Measurements from ENCODE around the gene DMD.
"Not testable (repeated sequence)": the region's sequence is repeated elsewhere in the genome, so short reads cannot be mapped to it uniquely, and the experiment has no call there.

DMD gene

DNA sequence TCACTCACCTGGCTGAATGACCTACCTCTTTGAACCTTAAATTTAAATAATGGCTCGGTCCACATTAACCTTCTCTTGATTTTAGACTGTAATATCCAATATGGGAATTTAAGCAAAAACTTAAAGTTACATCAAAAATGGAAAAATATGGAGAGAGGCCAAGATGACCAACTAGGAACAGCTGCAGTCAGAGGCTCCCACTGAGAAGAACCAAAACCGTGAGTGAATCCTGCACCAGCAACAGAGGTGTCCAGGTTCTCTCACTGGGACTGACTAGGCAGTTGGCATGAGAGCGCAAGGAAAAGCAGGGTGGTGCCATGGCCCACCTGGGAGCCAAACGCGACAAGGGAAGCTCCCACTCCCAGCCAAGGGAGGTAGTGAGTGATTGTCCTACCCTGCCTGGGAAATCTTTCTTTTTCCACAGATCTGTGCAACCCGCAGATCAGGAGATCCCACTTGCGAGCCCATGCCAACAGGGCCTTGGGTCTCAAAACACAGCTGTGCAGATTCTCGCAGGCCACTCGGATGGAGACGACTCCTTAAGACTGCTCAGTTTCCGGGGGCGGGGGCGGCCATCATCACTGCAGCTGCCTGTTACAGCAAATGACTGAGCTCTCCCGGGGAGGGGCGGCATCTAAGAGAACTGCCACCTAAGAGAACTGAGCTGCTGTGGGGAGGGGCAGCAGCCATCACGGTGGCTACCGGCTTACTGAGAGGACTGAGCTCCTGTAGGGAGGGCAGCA is 343.4 kb downstream of the DMD start:
- no peak for DNase-seq (ENCODE audit: low read depth in 2 of 2, low spot score in 1 of 2)

DNA sequence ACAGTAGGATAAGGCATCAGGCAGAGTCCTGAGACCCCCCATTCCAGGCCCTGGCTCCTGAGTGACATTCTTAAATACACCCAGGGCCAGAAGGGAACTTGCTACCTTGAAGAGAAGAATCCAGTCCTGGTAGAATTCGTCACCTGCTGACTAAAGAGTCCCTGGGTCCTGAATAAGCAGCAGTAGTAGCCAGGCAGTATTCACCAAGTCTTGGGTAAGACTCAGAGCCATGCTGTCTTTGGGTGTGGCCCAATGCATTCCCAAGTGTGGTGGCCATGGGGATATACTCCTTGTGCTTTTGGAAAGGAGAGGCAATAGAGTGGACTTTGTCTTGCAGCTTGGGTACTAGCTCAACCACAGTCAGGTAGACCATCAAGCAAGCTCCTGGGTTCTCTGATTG is 359.1 kb downstream of the DMD start:
- no peak for DNase-seq (ENCODE audit: low read depth in 2 of 2, low spot score in 1 of 2)

DNA sequence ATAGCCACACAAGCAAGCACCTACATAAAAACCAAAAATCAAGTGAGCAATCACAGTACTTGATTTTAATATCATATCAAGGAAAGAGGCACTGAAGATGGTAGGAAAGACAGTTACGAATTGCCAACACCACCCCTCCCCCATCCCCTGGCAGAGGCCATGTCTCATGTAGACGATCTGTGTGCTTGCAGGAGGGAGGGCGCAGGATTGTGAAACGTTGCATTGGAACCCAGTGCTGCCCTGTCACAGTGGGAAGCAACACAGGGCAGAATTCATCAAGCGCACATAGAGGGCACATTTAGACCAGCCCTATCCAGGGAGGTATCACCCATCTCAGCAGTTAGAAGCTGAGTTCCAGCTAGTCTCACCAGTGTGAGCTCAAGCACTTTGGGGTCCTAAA is 359.8 kb downstream of the DMD start:
- no peak for DNase-seq (ENCODE audit: low read depth in 2 of 2, low spot score in 1 of 2)

DNA sequence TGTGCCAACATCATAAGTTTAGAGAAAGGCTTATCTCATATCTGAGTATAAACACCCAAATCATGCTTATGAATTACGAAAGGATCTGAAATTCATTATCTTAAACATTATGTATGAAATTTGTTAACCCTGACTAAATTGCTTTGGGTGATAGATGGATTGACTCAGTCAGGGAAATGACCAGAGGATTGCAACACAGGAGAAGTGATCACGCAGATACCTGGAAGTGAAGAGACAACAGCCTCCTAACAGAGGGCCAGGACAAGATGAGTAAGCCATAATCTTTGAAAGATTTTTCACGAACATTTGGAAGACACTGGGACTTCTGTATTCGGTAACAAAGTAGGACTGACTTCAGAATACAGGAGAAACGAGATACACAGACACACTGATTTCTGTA is 363.4 kb downstream of the DMD start:
- no peak for DNase-seq (ENCODE audit: low read depth in 2 of 2, low spot score in 1 of 2)

DNA sequence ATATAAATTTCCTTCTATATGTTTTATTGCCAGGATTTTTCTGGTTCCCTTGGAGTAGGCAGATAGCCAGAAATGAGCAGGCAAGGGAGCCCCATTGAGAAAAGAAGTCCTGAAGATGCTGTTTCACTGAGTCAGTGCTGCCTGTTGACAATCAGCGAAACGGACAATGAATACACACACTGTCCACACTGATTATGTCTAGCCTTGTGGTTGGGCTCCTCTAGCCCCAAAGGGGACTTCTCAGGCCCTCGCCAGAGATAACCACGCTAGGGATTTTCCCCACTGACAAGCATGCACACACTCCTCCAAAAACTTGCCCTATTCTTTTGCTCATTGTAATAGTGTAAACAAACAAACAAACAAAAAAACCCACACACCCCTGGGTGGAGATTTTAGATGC is 369.3 kb downstream of the DMD start:
- DNase-seq (ENCODE audit: low read depth in 2 of 2, low spot score in 1 of 2): no peak

DNA sequence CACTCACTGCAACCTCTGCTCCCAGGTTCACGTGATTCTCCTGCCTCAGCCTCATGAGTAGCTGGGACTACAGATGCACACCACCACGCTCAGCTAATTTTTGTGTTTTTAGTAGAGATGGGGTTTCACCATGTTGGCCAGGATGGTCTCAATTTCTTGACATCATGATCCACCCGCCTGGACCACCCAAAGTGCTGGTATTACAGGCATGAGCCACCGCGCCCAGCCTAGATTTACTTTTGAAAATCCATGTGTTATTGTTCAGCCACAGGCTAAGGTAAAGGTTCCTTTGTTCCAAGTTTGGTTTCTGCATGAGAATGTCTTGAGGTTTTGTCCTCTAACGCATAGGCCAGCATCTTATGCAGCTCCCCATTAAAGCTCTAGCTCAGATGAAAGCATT is 371.6 kb downstream of the DMD start:
- no peak for DNase-seq (ENCODE audit: low read depth in 2 of 2, low spot score in 1 of 2)

DNA sequence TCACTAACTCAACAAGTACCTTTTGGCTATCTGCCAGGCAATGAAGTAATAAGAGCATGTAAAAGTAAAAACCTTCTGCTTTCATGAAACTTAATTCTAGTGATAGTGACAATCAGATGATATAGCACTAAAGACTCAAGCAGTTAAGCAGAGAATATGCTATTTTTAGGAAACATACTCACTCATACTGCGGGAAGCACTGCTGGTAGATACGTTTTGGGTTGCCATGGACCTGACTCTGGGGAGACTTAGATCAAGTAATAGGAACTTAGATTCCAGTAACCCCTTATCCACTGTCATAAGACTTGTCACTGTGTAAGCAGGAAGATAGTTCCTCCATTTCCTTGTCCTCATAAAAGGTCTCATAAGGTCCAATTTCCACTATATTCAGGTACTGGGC is 386.3 kb downstream of the DMD start:
- DNase-seq (ENCODE audit: low read depth in 2 of 2, low spot score in 1 of 2): no peak

DNA sequence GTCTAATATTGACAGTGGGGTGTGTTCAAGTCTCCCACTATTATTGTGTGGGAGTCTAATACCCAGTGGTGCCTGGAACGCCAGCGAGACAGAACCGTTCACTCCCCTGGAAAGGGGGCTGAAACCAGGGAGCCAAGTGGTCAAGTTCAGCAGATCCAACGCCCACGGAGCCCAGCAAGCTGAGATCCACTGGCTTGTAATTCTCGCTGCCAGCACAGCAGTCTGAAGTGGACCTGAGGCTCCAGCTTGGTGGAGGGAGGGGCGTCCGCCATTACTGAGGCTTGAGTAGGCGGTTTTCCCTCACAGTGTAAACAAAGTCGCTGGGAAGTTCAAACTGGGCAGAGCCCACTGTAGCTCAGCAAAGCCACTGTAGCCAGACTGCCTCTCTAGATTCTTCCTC is 407.3 kb downstream of the DMD start:
- DNase-seq (ENCODE audit: low read depth in 2 of 2, low spot score in 1 of 2): no peak

DNA sequence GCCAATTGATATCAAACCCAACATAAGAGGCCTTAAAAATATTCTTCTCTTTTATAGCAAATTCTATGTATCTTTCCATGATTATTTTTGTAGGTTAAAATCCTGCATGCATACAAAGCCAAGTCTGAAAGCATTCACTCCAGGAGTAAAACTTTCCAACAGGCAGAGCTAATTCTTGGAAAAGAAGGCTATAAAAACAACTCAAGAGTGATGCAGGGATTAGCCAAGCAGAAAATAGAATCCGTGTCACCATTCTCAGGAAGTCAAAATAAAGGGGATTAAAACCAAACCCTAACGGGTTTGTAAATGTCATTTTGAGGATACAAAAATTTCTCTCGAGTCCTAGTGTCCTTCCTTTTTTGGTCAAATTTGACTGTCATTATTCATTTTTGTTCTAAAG is 412.4 kb downstream of the DMD start:
- DNase-seq (ENCODE audit: low read depth in 2 of 2, low spot score in 1 of 2): no peak

DNA sequence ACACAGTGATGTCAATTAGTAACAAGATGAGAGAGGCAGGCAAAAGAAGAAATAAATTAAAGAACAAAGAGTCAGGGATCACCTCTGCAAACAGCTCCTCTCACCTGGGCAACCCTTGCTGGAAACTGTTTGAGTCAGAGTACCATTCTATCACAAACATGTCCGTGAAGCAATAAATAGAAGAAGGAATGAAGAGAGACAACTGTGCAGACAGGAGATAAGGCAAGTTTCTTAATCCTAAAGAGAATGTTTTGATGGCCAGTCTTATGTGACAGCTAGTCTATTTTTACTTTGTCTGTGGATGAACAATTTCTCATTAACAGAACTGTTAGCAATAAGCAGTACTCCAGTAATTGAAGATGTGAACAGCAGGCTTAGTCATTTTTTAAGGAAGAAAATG is 422.4 kb downstream of the DMD start:
- no peak for DNase-seq (ENCODE audit: low read depth in 2 of 2, low spot score in 1 of 2)

DNA sequence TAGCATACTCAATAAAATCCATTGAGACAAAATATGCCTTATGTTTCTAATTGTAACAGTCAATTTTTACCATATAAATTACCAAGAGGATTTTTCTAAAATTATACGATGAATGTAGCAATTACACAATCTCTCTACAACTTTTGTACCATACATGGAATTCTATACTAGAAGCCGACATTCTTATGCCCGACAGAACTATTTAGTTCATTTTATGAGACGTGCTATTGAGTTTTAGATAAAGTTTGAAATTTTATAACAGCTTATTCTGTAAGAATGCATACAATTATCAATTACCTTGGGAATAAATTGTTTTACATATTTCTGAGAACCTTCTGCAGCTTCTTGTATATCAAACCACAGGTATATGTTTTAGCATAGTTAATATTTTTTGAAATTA is 431.2 kb downstream of the DMD start:
- DNase-seq (ENCODE audit: low read depth in 2 of 2, low spot score in 1 of 2): no peak

DNA sequence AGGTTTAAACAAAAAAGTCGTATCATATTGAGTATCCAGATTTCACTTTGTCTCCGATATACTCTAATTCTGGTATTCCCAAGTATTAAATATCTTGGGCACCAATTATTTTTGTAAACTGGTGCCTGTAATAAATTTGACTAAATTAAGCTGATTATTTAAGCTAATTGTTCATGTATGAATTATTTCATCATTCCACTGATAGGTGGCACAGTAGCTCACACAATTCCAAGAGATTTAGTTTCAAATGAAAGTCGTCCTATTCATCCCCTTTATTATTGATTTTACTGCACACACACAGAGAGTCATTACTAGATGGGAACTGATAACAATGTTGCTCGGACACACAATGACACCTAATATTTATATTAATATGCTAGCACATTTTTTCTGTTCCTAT is 432.4 kb downstream of the DMD start:
- DNase-seq (ENCODE audit: low read depth in 2 of 2, low spot score in 1 of 2): no peak

DNA sequence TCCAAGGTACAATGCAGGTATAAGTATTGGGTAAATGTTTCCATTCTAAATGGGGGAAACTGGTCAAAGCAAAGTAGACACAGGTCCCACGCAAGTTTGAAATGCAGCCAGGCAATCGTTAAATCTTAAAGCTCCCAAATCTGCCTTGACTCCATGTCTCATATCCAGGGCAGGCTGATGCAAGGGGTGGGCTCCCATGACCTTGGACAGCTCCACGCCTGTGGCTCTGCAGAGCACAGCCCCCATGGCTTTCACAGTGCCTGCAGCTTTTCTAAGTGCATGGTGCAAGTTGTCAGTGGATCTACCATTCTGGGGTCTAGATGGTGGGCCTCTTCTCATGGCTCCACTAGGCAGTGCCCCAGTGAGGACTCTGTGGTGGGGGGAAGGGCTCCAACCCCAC is 436.4 kb downstream of the DMD start:
- no peak for DNase-seq (ENCODE audit: low read depth in 2 of 2, low spot score in 1 of 2)

DNA sequence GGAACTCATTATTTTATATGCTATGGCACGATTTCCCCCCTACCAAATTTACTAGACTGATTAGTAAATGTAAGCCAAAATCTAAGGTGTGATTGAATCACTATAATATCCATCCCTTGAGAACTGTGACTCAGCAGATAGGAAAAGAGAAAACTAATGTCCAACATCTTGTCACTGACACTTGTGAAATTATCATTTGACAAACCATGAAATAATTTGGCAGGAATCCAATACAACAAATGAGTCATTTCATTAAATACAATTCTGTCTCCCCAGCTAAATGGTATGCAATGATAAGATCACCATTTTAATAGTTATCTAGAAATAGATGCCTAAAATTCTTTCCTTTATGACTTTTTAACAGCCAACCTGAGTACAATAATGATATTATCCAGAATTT is 462.3 kb downstream of the DMD start:
- no peak for DNase-seq (ENCODE audit: low read depth in 2 of 2, low spot score in 1 of 2)

DNA sequence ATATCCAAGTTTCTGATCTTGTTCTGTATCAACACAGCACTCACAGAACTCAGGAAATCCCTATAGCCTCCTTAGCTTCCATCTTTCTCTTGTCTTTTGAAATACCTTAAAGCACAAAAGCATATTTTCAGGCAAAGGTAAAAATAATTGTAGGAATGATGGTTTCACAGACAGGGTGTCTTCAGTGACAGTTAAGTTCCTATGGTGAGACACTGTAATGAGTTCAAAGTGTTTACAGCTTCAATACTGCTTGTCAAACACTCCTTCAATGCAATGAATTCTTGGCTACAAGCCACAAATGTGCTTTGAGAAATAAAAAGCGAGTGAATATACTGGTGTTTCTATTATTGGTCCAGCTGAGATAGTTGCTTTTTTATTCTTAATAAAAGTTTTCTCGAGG is 466.0 kb downstream of the DMD start:
- DNase-seq (ENCODE audit: low read depth in 2 of 2, low spot score in 1 of 2): no peak

DNA sequence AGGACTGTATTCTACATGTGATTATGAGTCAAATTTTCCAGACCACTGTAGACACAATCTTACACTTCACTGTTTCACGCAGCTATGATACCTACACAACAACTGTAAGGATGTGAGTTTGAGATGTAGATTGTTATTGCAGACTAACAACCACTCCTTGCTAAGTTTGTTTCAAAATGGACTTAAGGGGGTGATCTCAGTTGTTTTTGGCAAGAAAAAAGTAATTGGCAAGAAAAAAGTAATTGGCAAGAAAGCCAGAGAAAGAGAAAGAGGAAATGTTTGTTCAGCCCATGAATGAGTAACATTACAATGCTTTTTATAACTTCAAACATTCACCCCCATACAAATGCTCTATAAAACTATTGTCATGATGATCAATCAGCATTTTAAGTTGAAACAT is 466.4 kb downstream of the DMD start:
- DNase-seq (ENCODE audit: low read depth in 2 of 2, low spot score in 1 of 2): no peak

DNA sequence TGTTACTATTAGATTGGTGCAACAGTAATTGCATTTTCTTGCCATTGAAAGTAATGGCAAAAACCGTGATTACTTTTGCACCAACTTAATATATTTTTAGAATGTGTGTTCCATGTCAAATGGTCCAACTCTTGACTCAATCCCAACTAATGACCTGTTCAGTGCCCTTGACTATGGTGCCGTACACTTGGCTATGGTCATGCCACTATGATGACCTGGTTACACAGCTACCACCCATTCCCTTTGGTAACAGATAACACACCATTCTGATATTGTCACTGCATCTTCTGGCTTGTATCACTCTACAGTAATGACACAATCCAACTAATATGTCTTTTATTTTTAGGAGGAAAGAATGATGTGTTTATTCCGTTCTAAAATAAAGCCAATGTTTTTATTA is 469.4 kb downstream of the DMD start:
- DNase-seq (ENCODE audit: low read depth in 2 of 2, low spot score in 1 of 2): no peak

DNA sequence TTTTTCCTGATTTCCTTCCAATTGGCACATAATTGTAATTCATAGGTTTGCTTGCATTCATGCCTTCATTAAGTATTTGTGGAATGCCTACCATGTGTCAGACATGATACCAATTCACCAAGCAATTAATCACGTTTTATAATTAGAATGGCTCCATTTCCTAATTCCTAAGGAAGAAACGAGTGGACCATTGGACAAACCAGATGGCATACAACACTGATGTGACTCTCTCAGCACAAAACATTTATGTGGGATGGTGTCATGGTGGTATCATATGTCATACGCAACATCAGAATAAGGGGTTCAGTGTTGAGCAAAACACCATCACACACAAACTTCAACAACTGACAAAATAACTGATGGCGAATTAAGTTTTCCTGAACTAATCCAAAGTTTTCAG is 502.8 kb downstream of the DMD start:
- no peak for DNase-seq (ENCODE audit: low read depth in 2 of 2, low spot score in 1 of 2)

DNA sequence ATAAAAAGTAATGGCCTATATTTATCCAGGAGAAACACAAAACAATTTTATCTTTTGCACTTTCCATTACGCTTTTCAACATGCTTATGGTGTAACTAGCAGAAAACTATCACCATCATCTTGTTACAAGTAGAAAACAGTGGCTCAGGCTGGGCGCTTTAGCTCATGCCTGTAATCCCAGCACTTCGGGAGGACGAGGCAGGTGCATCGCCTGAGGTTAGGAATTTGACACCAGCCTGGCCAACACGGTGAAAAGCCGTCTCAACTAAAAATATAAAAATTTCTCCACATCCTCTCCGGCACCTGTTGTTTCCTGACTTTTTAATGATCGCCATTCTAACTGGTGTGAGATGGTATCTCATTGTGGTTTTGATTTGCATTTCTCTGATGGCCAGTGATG is 506.0 kb downstream of the DMD start:
- DNase-seq (ENCODE audit: low read depth in 2 of 2, low spot score in 1 of 2): not testable (repeated sequence)

DNA sequence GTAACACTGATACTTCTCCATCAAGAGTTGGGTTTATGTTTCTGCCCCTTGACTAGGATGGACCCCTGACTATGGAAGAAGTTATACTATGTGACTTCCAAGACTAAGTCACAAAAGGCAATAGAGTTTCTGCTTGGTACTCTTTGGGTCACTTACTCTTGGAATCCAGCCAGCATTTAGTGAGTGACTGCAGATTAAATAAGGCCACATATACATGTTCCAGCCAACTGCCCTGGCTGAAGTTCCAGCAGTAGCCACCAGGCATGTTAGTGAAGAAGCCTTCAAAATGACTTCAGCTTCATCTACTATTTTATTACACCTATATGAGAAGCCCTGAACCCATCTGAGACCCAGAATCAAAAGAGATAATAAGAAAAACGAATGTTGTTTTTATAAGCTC is 524.0 kb downstream of the DMD start:
- no peak for DNase-seq (ENCODE audit: low read depth in 2 of 2, low spot score in 1 of 2)

DNA sequence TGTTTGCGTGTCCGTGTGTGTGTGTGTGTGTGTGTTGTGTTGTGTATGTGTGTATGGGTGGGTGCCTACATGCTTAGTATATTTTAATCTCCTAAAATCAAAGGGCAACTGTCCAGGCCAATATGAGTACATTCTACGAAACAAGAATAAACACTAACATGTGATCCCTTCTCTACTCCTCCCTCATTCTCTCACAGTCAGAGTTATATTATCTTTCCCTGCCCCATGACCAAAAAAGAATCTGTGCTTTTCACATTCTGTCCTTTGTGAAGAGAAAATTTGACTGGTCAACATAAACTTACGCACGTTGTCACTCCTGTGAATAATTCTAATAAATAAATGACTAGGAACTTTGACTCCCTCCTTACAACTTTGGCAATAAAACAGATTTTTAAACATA is 532.9 kb downstream of the DMD start:
- DNase-seq (ENCODE audit: low read depth in 2 of 2, low spot score in 1 of 2): no peak

DNA sequence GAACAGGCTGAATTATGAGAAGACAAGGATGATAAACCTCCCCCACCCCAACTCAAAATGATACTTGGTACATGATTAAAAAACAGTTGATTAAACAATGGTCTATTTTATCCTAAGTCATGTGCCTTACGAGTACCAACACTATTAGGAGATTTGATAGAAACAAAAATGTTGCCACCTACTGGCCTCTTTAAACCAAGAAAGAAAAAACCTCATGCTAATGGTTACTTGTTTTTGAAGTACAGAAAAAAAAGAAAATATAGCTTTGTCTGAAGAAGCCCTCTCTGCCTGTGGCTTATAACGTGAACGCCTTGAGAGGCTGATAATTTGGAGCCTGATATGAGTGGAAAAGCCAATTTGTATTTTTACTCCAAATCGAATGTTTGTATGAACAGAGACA is 538.2 kb downstream of the DMD start:
- no peak for DNase-seq (ENCODE audit: low read depth in 2 of 2, low spot score in 1 of 2)

DNA sequence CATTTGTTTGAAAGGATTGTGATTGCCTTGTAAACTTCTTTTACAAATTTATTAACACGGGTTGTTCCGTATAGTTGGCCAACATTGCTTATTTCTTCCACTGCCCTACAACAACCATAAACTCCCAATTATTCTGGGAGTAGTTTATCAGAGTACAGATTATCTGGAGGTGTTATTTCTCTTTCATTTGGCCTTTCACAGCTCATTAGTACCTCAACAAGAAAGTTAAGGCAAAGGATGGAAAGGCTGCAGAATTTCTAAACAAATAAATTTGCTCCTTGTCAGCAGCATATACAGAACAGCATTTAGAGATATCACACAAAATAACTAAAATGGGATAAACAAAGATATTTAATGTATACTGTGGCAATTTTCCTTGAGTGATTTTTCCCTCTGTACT is 548.8 kb downstream of the DMD start:
- DNase-seq (ENCODE audit: low read depth in 2 of 2, low spot score in 1 of 2): no peak

All from stimulated activated CD8-positive, alpha-beta memory T cell treated with anti-CD3 and anti-CD28 coated beads, Interleukin-4, amount 100 ng/mL, for 4 hours (primary cell).